Glutamatergic neuron (in vitro differentiated cells): ENCODE results near the gene SH2D2A. TPM values are rescaled to one million over a fixed set of nuclear protein-coding genes. Genes with fewer than 3 reads are reported as not detected.

Source experiments
- DNase-seq: peaks from one replicate; pipeline ENCODE4 v3.0.0; 2022
- H3K27ac Mint-ChIP-seq: one replicate; pipeline ENCODE4 v1.8.0; 2020; ENCODE audit warnings: mild to moderate bottlenecking, mixed read lengths, inconsistent platforms; ENCODE audit not compliant: unreplicated experiment
- H3K27me3 Mint-ChIP-seq: one replicate; pipeline ENCODE4 v1.8.0; 2020; ENCODE audit warnings: mild to moderate bottlenecking, moderate library complexity, mixed read lengths, inconsistent platforms; ENCODE audit not compliant: unreplicated experiment
- H3K36me3 Mint-ChIP-seq: one replicate; pipeline ENCODE4 v1.8.0; 2020; ENCODE audit warnings: mild to moderate bottlenecking, mixed read lengths, inconsistent platforms; ENCODE audit not compliant: unreplicated experiment
- H3K4me1 Mint-ChIP-seq: one replicate; pipeline ENCODE4 v1.8.0; 2020; ENCODE audit warnings: mild to moderate bottlenecking, low read depth, mixed read lengths, inconsistent platforms; ENCODE audit not compliant: unreplicated experiment
- H3K4me3 Mint-ChIP-seq: one replicate; pipeline ENCODE4 v1.8.0; 2020; ENCODE audit warnings: mild to moderate bottlenecking, mixed read lengths, inconsistent platforms; ENCODE audit not compliant: unreplicated experiment
- H3K9me3 Mint-ChIP-seq: one replicate; pipeline ENCODE4 v1.8.0; 2020; ENCODE audit warnings: mild to moderate bottlenecking, moderate library complexity, mixed read lengths, inconsistent platforms; ENCODE audit not compliant: unreplicated experiment
- CTCF ChIP-seq: fragments of 200-600 bp; sonication (generic); IDR thresholded peaks from one replicate; pipeline ENCODE4 v1.5.0; 2021; ENCODE audit not compliant: partially characterized antibody, unreplicated experiment
- total RNA-seq: library from RNA; stranded (reverse); fragmentation: NEBNext Ultra II Directional; extraction: Animal tissue kit (Norgen Biotek cat#: 25700); gene quantifications from one replicate; pipeline ENCODE4 v1.2.1, GENCODE V29; 2021; ENCODE audit not compliant: unreplicated experiment

The SH2D2A gene
- total RNA-seq, 1 donor from 2014 or later, result 0.86 TPM

- DNase-seq, result no peak
- H3K4me1 Mint-ChIP-seq, result peaks cover 12% of the 10 kb centered on the region
- H3K4me3 Mint-ChIP-seq, result peak overlapping the region; percentile 64
- H3K27ac Mint-ChIP-seq, result no peak overlapping the region
- peaks cover 5% of the 10 kb centered on the region for H3K36me3 Mint-ChIP-seq
- H3K27me3 Mint-ChIP-seq, result peaks cover 17% of the 10 kb centered on the region
- H3K9me3 Mint-ChIP-seq, result peaks cover 14% of the 10 kb centered on the region
- no peak for TF ChIP-seq CTCF
Measured at GRCh38 chr1:156813298-156813697, 3.4 kb downstream of the SH2D2A start.

GRCh38 chr1:156812293-156812990 is 4.2 kb downstream of the SH2D2A start:
- no peak for TF ChIP-seq CTCF
- H3K4me1 Mint-ChIP-seq, result peaks cover 12% of the 10 kb centered on the region
- no peak overlapping the region for H3K4me3 Mint-ChIP-seq
- peaks cover 14% of the 10 kb centered on the region for H3K9me3 Mint-ChIP-seq
- H3K27ac Mint-ChIP-seq, result no peak overlapping the region
- H3K36me3 Mint-ChIP-seq, result peaks cover 5% of the 10 kb centered on the region
- DNase-seq, result no peak
- peaks cover 23% of the 10 kb centered on the region for H3K27me3 Mint-ChIP-seq

GRCh38 chr1:156811168-156811567 is 5.5 kb downstream of the SH2D2A start:
- H3K27me3 Mint-ChIP-seq, result peaks cover 21% of the 10 kb centered on the region
- H3K4me3 Mint-ChIP-seq, result no peak overlapping the region
- H3K36me3 Mint-ChIP-seq, result peaks cover 5% of the 10 kb centered on the region
- no peak overlapping the region for H3K27ac Mint-ChIP-seq
- H3K4me1 Mint-ChIP-seq, result peaks cover 9% of the 10 kb centered on the region
- H3K9me3 Mint-ChIP-seq, result peaks cover 14% of the 10 kb centered on the region
- no peak for DNase-seq
- TF ChIP-seq CTCF, result no peak

- Mint-ChIP-seq H3K27me3 (peaks cover 21% of the 10 kb centered on the region), H3K36me3 (peaks cover 5% of the 10 kb centered on the region), H3K27ac (no peak overlapping the region), H3K4me1 (peaks cover 4% of the 10 kb centered on the region), H3K9me3 (peaks cover 9% of the 10 kb centered on the region), H3K4me3 (no peak overlapping the region)
- TF ChIP-seq CTCF, result no peak
- DNase-seq, result no peak
Measured at GRCh38 chr1:156809711-156810366, 6.8 kb downstream of the SH2D2A start.

GRCh38 chr1:156809281-156809680 is 7.4 kb downstream of the SH2D2A start:
- H3K27me3 Mint-ChIP-seq, result peaks cover 23% of the 10 kb centered on the region
- no peak for TF ChIP-seq CTCF
- no peak overlapping the region for H3K27ac Mint-ChIP-seq
- H3K36me3 Mint-ChIP-seq, result peaks cover 5% of the 10 kb centered on the region
- DNase-seq, result no peak
- H3K4me1 Mint-ChIP-seq, result peaks cover 4% of the 10 kb centered on the region
- H3K9me3 Mint-ChIP-seq, result peaks cover 6% of the 10 kb centered on the region
- no peak overlapping the region for H3K4me3 Mint-ChIP-seq
